Stimulated activated effector memory CD8-positive, alpha-beta T cell treated with anti-CD3 and anti-CD28 coated beads, Interleukin-12 subunit alpha, Interleukin-12 subunit beta, amount 100 ng/mL, for 72 hours (primary cell): ENCODE measurements around the gene TUNAR.

Experiments
- ATAC-seq: fragments of 150-1000 bp; cut with Tn5 transposase; 2 replicates; pipeline ENCODE4 v1.10.0; 2021
- DNase-seq, 2 donors: peaks; one replicate each; pipeline ENCODE4 v3.0.0; 2021 to 2022; ENCODE audit warnings: low spot score in 2 of 2
- H3K27ac Mint-ChIP-seq: one replicate; pipeline ENCODE4 v1.8.0; 2022; ENCODE audit warnings: mild to moderate bottlenecking, mixed read lengths
- H3K36me3 Mint-ChIP-seq: one replicate; pipeline ENCODE4 v1.8.0; 2022; ENCODE audit warnings: mild to moderate bottlenecking, mixed read lengths
- H3K4me1 Mint-ChIP-seq: one replicate; pipeline ENCODE4 v1.8.0; 2022; ENCODE audit warnings: mixed read lengths
- H3K4me3 Mint-ChIP-seq: one replicate; pipeline ENCODE4 v1.8.0; 2022; ENCODE audit warnings: mild to moderate bottlenecking, mixed read lengths
- H3K9me3 Mint-ChIP-seq: one replicate; pipeline ENCODE4 v1.8.0; 2022; ENCODE audit warnings: mixed read lengths

Gene TUNAR

GRCh38 chr14:95876761-95877538 lies at the start of gene TUNAR:
Gene TUNAR, plus strand, starts transcription at chr14:95876832.
- no peaks in the 10 kb centered on the region for H3K36me3 Mint-ChIP-seq
- DNase-seq: no peak

GRCh38 chr14:95828649-95829265 lies 47.9 kb upstream of the TUNAR start:
- no peak for ATAC-seq
- no peak overlapping the region for H3K4me3 Mint-ChIP-seq
- H3K27ac Mint-ChIP-seq: no peak overlapping the region
- H3K9me3 Mint-ChIP-seq: peaks cover 2% of the 10 kb centered on the region
- no peaks in the 10 kb centered on the region for H3K4me1 Mint-ChIP-seq
- no peak for DNase-seq
- H3K36me3 Mint-ChIP-seq: no peaks in the 10 kb centered on the region

More at GRCh38 chr14:95876761-95877538, at the start of gene TUNAR:
- Mint-ChIP-seq H3K27ac (no peak within 1 kb of the TSS), H3K4me3 (peak within 1 kb of the TSS; percentile 11), H3K9me3 (no peaks in the 10 kb centered on the region), H3K4me1 (peaks cover 6% of the 10 kb centered on the region)
- ATAC-seq: no peak

- Mint-ChIP-seq H3K9me3 (peaks cover 2% of the 10 kb centered on the region), H3K27ac (no peak overlapping the region), H3K4me3 (no peak overlapping the region), H3K4me1 (no peaks in the 10 kb centered on the region), H3K36me3 (no peaks in the 10 kb centered on the region)
- ATAC-seq (no peak), DNase-seq (no peak)
Measured at GRCh38 chr14:95829321-95829720, 47.3 kb upstream of the TUNAR start.

GRCh38 chr14:95830386-95830785 lies 46.2 kb upstream of the TUNAR start:
- Mint-ChIP-seq H3K9me3 (peaks cover 2% of the 10 kb centered on the region), H3K36me3 (no peaks in the 10 kb centered on the region)
- no peak for ATAC-seq

GRCh38 chr14:95831041-95831440 lies 45.6 kb upstream of the TUNAR start:
- no peak overlapping the region for H3K27ac Mint-ChIP-seq
- H3K4me3 Mint-ChIP-seq: no peak overlapping the region

More at GRCh38 chr14:95830386-95830785, 46.2 kb upstream of the TUNAR start:
- no peaks in the 10 kb centered on the region for H3K4me1 Mint-ChIP-seq
- H3K27ac Mint-ChIP-seq: no peak overlapping the region
- no peak overlapping the region for H3K4me3 Mint-ChIP-seq
- DNase-seq: no peak

GRCh38 chr14:95831468-95831867 lies 45.2 kb upstream of the TUNAR start:
- H3K27ac Mint-ChIP-seq: no peak overlapping the region
- no peaks in the 10 kb centered on the region for H3K4me1 Mint-ChIP-seq
- ATAC-seq (no peak), DNase-seq (no peak)
- H3K9me3 Mint-ChIP-seq: peaks cover 2% of the 10 kb centered on the region
- no peaks in the 10 kb centered on the region for H3K36me3 Mint-ChIP-seq
- no peak overlapping the region for H3K4me3 Mint-ChIP-seq

More at GRCh38 chr14:95831041-95831440, 45.6 kb upstream of the TUNAR start:
- Mint-ChIP-seq H3K4me1 (no peaks in the 10 kb centered on the region), H3K9me3 (peaks cover 2% of the 10 kb centered on the region), H3K36me3 (no peaks in the 10 kb centered on the region)
- DNase-seq: no peak
- ATAC-seq: no peak

- no peaks in the 10 kb centered on the region for H3K4me1 Mint-ChIP-seq
- H3K36me3 Mint-ChIP-seq: no peaks in the 10 kb centered on the region
- ATAC-seq: no peak
- no peak overlapping the region for H3K4me3 Mint-ChIP-seq
- no peak for DNase-seq
- peaks cover 2% of the 10 kb centered on the region for H3K9me3 Mint-ChIP-seq
- H3K27ac Mint-ChIP-seq: no peak overlapping the region
Measured at GRCh38 chr14:95832012-95832411, 44.6 kb upstream of the TUNAR start.

- no peaks in the 10 kb centered on the region for H3K36me3 Mint-ChIP-seq
- H3K27ac Mint-ChIP-seq: no peak overlapping the region
- H3K4me3 Mint-ChIP-seq: no peak overlapping the region
- no peaks in the 10 kb centered on the region for H3K4me1 Mint-ChIP-seq
- H3K9me3 Mint-ChIP-seq: peaks cover under 1% of the 10 kb centered on the region
- ATAC-seq (no peak), DNase-seq (no peak)
Measured at GRCh38 chr14:95833429-95833828, 43.2 kb upstream of the TUNAR start.

- ATAC-seq: no peak
- H3K27ac Mint-ChIP-seq: no peak overlapping the region
- no peak overlapping the region for H3K4me3 Mint-ChIP-seq
Measured at GRCh38 chr14:95834496-95834895, 42.1 kb upstream of the TUNAR start.

GRCh38 chr14:95835121-95835730 lies 41.4 kb upstream of the TUNAR start:
- Mint-ChIP-seq H3K27ac (no peak overlapping the region), H3K36me3 (no peaks in the 10 kb centered on the region), H3K4me3 (no peak overlapping the region), H3K9me3 (no peaks in the 10 kb centered on the region), H3K4me1 (no peaks in the 10 kb centered on the region)
- DNase-seq: no peak
- ATAC-seq: peak; percentile 61

More at GRCh38 chr14:95834496-95834895, 42.1 kb upstream of the TUNAR start:
- no peaks in the 10 kb centered on the region for H3K36me3 Mint-ChIP-seq
- H3K4me1 Mint-ChIP-seq: no peaks in the 10 kb centered on the region
- H3K9me3 Mint-ChIP-seq: no peaks in the 10 kb centered on the region
- no peak for DNase-seq

GRCh38 chr14:95838862-95839261 lies 37.8 kb upstream of the TUNAR start:
- Mint-ChIP-seq H3K4me3 (no peak overlapping the region), H3K4me1 (no peaks in the 10 kb centered on the region), H3K27ac (no peak overlapping the region), H3K9me3 (no peaks in the 10 kb centered on the region), H3K36me3 (no peaks in the 10 kb centered on the region)
- DNase-seq (no peak), ATAC-seq (no peak)

GRCh38 chr14:95840094-95840700 lies 36.4 kb upstream of the TUNAR start:
- Mint-ChIP-seq H3K4me3 (no peak overlapping the region), H3K27ac (no peak overlapping the region), H3K36me3 (no peaks in the 10 kb centered on the region), H3K9me3 (no peaks in the 10 kb centered on the region), H3K4me1 (no peaks in the 10 kb centered on the region)
- DNase-seq (no peak), ATAC-seq (no peak)

GRCh38 chr14:95841668-95842067 lies 35.0 kb upstream of the TUNAR start:
- Mint-ChIP-seq H3K27ac (no peak overlapping the region), H3K36me3 (no peaks in the 10 kb centered on the region), H3K4me1 (no peaks in the 10 kb centered on the region), H3K9me3 (no peaks in the 10 kb centered on the region), H3K4me3 (no peak overlapping the region)
- ATAC-seq: no peak
- DNase-seq: no peak

- no peak overlapping the region for H3K4me3 Mint-ChIP-seq
- H3K27ac Mint-ChIP-seq: no peak overlapping the region
- no peaks in the 10 kb centered on the region for H3K4me1 Mint-ChIP-seq
- no peak for ATAC-seq
- H3K9me3 Mint-ChIP-seq: no peaks in the 10 kb centered on the region
- no peaks in the 10 kb centered on the region for H3K36me3 Mint-ChIP-seq
- DNase-seq: no peak
Measured at GRCh38 chr14:95849761-95850160, 26.9 kb upstream of the TUNAR start.

- Mint-ChIP-seq H3K9me3 (no peaks in the 10 kb centered on the region), H3K27ac (no peak overlapping the region), H3K36me3 (no peaks in the 10 kb centered on the region), H3K4me1 (no peaks in the 10 kb centered on the region), H3K4me3 (no peak overlapping the region)
- DNase-seq (no peak), ATAC-seq (no peak)
Measured at GRCh38 chr14:95850429-95850828, 26.2 kb upstream of the TUNAR start.
